GM19238 (cell line): ENCODE results near the gene KIF3A.

Experiments used
- DNase-seq: peaks from one replicate; pipeline ENCODE4 v3.0.0; 2011; ENCODE audit warnings: low spot score; ENCODE audit not compliant: insufficient read length

The KIF3A gene

DNA sequence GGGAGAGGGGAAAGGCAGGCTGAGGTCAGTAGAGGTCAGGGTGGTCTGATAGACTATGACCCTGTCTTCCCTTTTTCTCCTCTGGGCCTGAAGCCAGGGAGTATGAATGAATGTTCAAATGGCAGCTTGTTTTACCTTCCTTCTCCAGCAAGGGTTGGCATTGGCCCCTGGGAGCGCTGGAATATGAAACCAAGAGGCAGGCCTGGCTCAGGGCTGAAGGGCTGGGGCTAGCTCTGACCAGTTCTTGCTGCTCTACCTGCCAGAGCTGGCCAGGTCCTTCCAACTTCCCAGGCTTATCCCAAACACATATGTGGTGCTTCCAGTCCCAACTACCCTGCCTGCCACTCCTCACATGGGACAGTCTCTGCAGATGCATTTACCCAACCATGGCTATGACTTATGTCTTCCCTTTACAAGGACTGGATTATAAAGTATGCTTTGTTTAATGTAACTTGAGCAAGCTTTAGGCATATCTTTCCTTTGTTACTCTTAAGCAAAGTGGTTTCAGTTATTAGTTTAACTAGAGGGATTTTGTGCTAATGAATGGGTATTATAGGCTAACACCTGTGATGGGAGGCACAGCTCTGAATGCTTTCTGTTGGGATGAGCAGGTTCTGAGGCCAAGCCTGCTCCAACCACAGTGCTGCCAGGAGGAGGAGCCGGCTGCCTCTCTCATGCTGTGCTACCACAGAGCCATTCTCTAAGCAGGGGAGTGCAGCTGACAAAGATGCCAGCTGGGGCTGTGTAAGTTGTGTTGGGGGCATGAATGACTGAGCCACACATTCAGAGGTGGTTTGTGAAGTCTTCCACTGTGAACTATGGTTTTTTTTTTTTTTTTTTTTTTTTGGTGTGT lies 16.0 kb upstream of the KIF3A start:
- DNase-seq, result no peak

DNA sequence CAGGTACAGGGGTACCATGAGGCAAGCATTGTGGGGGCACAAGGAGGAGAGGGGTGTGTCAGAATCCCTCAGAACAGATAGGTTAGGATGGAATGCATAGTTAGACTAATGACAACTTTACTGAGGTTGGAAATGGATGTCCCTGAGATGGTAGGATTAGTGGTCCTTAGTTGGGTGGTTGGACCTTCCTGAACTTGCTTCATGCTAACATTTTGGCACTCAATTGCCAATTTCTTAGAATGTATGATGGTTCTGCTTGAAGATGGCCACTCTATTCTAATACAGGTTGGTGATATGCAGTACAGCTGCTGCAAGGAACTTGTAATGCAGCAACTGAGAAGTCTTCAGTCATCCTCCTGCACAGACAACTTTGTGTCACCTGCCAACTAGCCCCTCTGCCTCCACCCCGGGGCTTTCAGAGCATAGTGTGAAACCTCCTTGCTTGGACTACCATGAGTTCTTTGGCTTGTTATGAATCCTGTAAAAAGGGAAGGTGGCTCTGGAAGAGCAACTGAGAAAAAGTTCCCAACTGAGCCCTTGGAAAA lies 15.3 kb upstream of the KIF3A start:
- DNase-seq, result no peak

DNA sequence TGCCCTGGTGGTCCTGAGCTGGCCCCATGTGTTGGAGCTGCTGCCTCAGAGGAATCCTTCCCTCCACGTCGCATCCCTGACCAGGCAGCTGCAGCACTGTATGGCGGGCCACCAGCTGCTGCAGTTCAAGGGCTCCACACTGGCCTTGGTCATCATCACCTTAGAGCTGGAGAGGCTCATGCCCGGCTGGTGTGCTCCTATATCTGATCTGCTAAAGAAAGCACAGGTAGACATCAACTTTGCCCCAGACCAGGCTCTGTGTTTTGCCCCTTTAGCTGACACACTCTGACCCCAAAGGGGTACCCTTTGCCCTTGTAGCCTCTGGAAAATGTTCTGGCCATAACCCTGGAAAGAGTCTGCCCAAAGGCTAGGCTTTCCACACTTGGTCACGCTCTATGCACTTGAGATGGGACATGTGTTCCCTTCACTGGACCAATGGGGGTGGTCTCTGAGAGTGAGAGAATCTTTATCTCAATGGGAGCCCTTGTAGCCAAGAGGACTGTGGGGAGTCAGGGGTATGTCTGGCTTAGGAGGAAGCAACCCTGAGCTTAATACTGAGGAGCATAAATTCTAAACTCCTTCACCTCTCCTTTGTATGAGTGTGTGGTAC lies 14.7 kb upstream of the KIF3A start:
- DNase-seq, result no peak

DNA sequence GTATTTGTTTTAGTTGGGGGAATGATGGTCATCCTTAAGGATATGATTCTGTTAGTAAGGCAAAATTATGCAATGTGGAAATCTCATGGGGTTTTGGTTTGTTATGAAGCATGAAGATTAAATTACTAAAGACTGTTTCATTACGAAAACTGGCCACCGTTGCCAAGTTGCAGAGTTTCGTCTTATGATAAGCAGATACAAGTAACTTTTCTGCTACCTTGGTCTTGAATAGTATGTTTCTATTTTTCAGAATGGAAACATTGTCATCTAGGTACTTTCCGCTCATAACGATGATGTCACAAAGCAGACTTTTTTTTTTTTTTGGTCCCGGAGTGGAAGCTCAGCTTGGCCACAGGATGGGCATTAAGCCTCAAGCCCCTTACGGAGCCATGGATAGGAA lies 14.1 kb upstream of the KIF3A start:
- no peak for DNase-seq

DNA sequence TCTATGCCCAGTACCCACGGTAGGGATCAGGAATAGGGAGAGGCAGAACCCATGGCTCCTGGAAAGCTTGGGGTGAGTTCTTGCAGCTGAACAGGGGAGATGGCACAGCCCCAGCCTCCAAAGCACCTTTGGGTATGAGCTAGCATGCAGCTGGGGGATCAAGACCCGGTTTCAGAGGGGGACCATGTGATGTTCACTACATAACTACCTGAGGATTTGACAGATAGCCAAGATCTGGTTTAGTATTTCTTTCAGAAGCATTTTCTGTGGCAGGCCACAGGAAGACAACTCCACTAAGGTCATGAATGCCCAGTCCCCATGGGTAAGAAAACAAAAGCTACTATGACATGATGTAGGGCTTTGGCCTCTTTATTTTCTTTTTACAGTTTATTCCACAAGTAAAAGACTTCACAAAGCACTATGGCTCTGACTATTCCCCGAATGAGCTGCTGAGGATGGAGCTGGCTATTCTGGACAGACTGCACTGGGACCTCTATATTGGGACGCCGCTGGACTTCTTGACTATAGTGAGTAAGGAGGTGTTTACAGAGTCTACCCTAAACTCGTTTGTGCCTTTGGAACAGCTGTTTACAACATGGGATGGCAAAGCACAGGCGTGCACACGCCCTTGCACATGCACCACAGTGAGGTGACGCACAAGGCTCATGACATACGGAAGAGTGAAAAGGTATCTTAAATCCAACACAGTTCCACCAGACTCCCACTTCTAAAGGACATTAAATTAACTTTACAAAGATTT lies 13.3 kb upstream of the KIF3A start:
- DNase-seq, result no peak

DNA sequence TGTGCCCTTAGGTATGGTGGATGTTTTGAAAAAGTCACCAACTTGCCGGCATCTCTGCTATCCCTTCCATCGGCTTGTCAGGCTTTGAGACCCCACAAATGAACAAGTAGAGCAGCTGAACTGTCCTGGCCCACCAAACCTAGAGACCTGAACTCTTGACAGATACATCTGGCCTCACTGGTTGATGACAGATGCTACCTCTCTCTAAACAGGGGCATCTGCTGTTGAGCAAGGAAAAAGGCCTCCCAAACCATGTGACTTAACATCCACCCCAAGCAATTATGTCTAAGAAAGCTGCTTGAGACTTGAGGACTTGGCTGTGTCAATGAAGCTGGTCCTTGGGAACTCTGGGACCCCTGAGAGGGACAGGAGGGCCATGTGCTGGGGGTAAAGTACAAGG lies 12.2 kb upstream of the KIF3A start:
- DNase-seq, result no peak

DNA sequence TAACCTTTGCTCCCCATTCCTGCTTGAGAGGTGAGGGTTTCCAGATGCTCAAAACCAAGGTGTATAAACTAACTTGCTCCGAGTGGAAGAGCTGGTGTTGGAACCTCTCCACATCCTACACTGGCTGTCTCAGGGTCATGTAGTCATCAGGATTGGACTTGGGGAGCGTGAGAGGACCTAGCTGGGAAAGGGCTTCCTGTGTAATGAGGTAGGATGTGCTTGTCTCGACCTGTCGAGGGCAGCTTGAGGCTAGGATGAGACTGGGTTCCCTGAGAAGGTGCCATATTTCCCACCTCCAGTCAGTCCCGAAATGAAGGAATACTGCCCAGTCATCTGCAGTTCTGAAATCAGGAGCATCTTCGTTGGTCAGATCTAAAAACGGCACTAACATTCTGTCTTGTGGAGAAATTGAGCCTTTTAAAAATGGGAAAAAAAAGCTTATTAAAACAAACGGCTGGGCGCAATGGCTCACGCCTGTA lies 11.2 kb upstream of the KIF3A start:
- no peak for DNase-seq

DNA sequence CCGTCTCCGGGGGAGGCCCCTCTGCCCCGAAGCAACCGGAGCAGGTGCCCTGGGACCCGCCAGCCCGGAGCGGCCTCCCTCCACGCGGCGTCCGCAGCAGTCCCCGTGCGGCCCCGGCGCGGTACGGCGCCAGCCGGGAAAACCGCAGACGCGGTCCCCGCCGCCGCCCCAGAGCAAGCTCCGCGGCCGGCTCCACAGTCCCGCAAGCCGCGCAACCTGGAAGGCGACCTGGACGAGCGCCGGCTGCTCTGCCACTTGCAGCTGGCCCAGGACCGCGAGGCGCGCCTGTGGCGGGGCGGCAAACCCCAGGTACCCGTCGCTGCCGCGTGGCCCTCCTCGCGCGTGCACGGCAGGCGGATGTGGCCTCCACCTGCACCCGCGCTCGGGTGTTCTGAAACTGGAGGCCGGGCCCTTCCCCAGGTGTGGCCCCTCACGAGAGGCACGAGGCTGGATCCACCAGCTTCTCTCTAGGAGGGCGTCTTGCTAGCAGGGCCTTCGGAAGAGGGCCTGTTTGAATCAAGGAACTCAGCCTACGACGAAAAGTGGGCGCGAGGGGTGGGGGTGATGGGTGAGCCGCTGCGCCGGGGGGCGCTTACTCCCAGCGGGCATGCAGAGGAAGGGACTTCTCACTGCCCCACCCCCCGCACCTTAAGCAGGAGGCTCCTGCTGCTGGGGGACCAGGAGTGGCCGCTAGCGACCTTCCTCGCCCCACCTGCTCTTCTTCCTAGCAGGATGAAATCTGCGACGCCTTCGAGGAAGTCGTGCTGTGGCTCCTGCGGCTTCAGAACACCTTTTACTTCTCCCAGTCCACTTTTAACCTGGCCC lies 10.5 kb upstream of the KIF3A start:
- no peak for DNase-seq

DNA sequence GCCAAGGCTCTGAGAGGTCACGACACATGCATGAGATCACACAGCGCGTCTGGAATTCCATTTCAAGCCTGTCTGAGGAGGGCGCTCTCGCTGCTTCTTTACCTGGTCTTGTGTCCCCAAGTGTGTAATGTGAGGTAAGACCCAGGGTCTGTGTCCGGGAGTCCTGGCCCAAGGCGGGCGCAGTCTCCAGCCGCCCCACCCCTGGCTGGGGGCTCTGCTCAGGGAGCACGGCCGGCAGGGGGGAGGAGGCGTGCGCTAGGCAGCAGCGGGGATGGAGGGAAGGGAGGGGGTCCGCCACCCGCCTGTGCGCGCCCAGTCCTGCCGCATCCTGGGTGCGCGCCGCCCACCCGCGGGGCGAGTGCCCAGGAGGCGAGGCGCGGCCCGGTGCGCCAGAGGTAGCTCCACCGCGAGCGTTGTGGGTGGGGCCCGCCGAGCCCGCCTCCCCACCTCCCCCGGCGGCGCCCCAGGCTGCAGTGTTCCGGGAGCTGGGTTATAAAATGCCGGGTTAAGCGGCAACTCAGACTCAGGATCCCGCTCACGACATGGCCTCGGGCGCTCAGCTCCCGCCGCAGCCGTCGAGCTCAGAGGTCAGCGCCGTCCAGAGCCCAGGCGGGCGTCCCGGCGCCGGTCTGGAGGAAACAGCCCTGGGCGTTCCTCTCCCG lies 9.7 kb upstream of the KIF3A start, which contains the start of gene CCNI2:
Gene CCNI2, plus strand, starts transcription at position 473 of the 662 bp plus-strand sequence. Its CDS starts 70 bp downstream, at position 543.
- DNase-seq, result peak; percentile 57

DNA sequence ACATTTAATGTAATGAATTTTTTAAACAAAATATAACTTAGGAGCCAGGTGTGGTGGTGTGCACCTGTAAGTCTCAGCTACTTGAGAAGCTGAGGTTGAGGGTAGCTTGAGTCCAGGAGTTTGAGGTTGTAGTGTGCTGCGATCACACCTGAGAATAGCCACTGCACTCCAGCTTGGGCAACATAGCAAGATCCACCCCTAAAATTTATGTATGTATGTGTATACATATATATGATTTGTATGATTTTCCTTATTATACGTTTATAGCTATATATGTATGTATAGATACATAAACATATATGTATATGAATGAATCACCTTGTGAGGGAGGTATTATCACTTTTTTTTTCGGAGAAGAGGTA lies 9.2 kb upstream of the KIF3A start:
- no peak for DNase-seq

DNA sequence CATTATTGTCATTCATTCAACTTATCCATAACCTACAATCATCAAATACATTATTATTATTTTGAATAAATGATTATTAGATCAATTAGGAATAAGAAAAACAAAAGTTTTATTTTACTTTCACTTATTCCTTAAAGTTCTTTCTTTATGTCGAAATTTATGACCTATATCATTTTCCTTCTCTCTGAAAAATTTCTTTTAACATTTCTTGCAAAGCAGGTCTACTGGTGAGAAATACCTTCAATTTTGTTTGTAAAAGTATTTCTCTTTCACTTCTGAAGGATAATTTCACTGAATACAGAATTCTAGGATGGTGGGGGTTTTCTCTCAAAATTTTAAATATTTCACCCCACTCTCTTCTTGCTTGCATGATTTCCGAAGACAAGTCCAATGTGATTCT lies 7.3 kb upstream of the KIF3A start:
- DNase-seq, result no peak

DNA sequence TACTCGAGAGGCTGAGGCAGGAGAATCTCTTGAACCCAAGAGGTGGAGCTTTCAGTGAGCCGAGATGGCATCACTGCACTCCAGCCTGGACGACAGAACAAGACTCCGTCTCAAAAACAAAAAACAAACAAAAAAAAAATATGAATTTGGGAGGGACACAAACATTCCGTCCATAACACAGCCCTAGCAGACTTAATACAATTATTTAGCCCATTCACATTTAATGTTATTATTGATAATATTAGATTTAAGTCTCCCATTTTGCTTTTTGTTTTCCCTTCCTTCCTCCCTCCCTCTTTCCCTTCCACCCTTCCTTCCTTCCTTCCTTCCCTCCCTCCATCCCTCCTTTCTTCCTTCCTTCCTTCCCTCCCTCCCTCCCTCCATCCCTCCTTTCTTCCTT lies 5.3 kb upstream of the KIF3A start:
- no peak for DNase-seq

DNA sequence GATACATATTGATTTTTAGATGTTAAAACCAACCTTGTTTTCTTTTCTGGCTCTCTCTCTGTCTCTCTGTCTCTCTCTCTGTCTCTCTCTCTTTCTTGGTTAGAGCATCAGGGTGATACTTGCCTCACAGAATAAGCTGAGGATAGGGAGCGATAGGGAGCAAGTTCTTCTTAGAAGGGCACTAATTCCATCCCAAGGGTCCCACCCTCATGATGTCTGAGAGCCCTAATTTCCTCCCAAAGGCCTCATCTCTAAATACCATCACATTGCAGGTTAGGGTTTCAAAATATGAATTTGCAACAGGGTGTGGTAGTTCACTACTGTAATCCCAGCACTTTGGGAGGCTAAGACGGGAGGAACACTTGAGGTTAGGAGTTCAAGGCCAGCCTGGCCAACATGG lies 4.8 kb upstream of the KIF3A start:
- no peak for DNase-seq

DNA sequence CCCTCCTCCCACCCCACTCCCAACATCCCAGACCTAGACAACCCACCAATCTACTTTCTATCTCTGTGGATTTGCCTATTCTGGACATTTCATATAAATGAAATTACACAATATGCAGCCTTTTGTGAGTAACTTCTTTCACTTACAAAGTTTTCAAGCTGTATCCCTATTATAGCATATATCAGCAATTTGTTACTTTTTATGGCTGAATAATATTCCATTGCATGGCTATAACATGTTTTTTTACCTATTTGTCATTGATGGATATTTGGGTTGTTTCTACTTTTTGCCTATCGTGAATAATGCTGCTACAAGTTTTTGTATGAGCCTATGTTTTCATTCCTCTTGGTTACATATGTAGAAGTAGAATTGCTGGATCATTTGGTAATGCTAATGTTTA lies 1.9 kb upstream of the KIF3A start:
- DNase-seq, result no peak

DNA sequence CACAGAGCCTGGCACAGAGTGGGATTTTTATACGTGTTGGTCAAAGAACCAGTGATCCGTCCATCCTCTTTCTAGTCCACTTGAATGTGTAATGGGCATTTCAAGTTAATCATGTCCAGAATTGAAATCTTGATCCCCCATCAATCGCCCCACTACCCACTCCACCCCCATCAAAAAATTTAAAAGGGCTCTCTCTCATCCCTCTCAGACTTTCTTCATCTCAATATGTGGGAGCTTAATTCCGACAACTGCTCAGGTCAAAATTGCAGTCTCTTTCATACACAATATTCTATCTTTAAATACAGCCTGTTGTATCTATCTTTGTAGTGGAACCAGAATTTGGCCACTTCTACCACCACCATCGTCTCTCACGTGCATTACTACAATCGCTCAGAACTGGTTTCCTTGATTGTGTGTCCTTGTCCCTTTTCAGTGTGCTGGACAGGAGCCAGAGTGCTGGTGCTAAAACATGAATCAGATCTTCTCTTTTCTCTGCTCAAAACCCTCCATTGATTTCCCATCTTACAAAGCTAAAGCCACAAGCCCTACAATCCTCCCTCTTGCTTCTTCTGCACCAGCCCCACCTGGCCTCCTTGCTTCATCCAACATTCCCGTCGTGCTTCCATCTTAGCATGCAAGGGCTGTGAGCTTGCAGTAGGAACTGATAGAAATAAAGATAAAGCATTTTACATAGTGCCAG lies 786 bp upstream of the KIF3A start:
- no peak for DNase-seq

DNA sequence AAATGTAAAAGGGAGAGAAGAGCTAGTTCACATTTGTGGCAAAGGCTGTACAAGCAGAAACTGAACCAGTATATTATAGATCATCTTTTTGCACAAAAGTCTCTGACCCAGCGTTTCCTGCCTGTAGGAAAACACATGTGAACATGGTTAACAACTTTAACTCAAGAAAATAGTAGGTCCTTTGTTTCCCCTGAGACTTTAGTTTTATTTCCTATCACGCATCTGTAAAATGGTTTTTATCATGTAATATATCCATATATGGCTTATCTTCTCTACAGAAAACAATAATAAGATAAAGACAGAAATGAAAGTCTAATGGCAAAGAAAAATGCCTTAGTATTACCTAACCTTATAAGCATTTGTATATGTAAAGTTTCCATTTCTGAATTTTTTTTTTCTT lies 2.7 kb downstream of the KIF3A start:
- no peak for DNase-seq

DNA sequence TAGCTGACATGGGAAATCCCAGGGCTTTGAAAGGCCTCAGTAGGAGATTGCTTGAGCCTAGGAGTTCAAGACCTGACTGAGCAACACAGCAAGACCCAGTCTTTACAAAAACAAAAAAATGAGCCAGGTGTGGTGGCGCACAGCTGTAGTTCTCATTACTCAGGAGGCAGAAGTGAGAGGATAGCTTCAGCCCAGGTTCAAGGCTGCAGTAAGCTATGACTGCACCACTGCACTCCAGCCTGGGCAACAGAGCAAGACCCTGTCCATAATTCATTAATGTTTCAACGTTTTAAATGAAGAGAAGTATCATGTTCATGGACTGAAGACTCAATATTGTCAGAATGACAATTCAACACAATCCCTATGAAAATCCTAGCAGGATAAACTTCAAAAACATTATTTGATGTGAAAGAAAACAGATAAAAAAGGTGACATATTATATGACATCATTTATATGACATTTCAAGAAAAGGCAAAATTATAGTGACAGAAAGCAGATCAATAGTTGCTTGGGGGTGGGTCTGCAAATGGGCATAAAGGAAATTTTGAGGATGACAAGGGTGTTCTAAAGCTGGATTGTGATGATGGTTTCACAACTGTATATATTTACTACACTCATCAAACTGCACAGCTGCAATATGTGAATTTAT lies 3.7 kb downstream of the KIF3A start:
- no peak for DNase-seq

DNA sequence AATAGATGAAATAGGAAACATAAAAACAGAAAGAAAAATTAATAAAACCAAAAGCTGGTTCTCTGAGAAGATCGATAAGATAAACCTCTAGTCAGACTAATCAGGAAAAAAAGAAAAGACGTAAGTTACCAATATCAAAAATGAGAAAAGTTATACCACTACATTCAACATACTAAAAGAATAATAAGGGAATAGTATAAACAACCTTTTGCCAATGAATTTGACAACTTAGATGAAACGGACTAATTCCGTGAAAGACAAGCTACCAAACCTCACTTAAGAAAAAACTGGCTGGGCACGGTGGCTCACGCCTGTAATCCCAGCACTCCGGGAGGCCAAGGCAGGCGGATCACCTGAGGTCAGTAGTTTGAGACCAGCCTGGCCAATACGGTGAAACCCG lies 7.5 kb downstream of the KIF3A start:
- no peak for DNase-seq

DNA sequence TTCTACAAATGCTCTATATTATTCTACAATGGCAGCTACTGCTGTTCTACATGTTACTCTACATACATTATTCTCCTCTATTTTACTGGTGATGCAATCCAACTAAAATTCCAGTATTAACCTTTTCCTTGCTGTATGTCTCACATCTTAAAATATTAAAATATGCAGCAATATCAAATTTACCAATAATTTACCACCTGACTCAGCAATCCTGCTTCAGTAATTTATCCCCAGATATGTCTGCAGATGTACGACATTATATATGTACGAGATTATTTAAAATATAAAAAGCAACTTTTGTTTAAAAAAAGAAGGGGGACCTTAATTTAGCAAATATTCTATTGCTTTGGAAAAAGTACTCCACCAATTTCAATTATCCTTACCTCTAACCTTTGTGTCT lies 11.6 kb downstream of the KIF3A start:
- DNase-seq, result no peak
